Astrocyte (in vitro differentiated cells and primary cell): Measurements from ENCODE around the gene CTXN3. TPM values are rescaled to one million over a fixed set of nuclear protein-coding genes. Genes with fewer than 3 reads are reported as not detected.

Experiments used
- DNase-seq: peaks from one replicate; pipeline ENCODE4 v3.0.0-alpha.2; 2010; ENCODE audit warnings: low read depth
- FAIRE-seq: peaks from 2 replicates; lab custom pipeline; 2011; peaks lifted over from hg19 to GRCh38; lab: Jason Lieb, UNC
- H2AFZ ChIP-seq: 2 replicates; pipeline ENCODE4 v1.6.0; 2012; ENCODE audit warnings: low read depth, low read length, inconsistent platforms
- H3K27ac ChIP-seq: 2 replicates; pipeline ENCODE4 v1.5.1; 2011; ENCODE audit warnings: low read depth, low read length, inconsistent platforms
- H3K27me3 ChIP-seq: 2 replicates; pipeline ENCODE4 v1.6.0; 2011; ENCODE audit warnings: low read length, inconsistent platforms; ENCODE audit not compliant: insufficient read depth
- H3K36me3 ChIP-seq: 2 replicates; pipeline ENCODE4 v1.5.1; 2011; ENCODE audit warnings: low read length, inconsistent platforms; ENCODE audit not compliant: insufficient read depth
- H3K4me1 ChIP-seq: 2 replicates; pipeline ENCODE4 v1.5.1; 2011; ENCODE audit warnings: low read length, inconsistent platforms; ENCODE audit not compliant: insufficient read depth
- H3K4me2 ChIP-seq: 2 replicates; pipeline ENCODE4 v1.6.0; 2012; ENCODE audit warnings: low read length, inconsistent platforms
- H3K4me3 ChIP-seq: 2 replicates; pipeline ENCODE4 v1.5.1; 2011; ENCODE audit warnings: low read depth, mild to moderate bottlenecking, low read length, inconsistent platforms; ENCODE audit not compliant: insufficient read depth
- H3K79me2 ChIP-seq: 2 replicates; pipeline ENCODE4 v1.6.0; 2012; ENCODE audit warnings: mild to moderate bottlenecking, low read length, inconsistent platforms; ENCODE audit not compliant: insufficient read depth
- H3K9ac ChIP-seq: 2 replicates; pipeline ENCODE4 v1.6.0; 2012; ENCODE audit warnings: mild to moderate bottlenecking, low read length, inconsistent platforms
- H3K9me3 ChIP-seq: 2 replicates; pipeline ENCODE4 v1.5.1; 2012; ENCODE audit warnings: low read depth, mild to moderate bottlenecking, low read length, inconsistent platforms; ENCODE audit not compliant: insufficient read depth
- H4K20me1 ChIP-seq: 2 replicates; pipeline ENCODE4 v1.6.0; 2012; ENCODE audit warnings: low read length, inconsistent platforms; ENCODE audit not compliant: insufficient read depth
- H3K27ac Mint-ChIP-seq: one replicate; pipeline ENCODE4 v1.8.0; 2021; ENCODE audit warnings: mild to moderate bottlenecking, mixed read lengths; ENCODE audit not compliant: unreplicated experiment
- H3K27me3 Mint-ChIP-seq: one replicate; pipeline ENCODE4 v1.8.0; 2021; ENCODE audit warnings: low read depth, mixed read lengths; ENCODE audit not compliant: unreplicated experiment
- H3K36me3 Mint-ChIP-seq: one replicate; pipeline ENCODE4 v1.8.0; 2021; ENCODE audit warnings: low read depth, mixed read lengths; ENCODE audit not compliant: unreplicated experiment
- H3K4me1 Mint-ChIP-seq: one replicate; pipeline ENCODE4 v1.8.0; 2021; ENCODE audit warnings: low read depth, mixed read lengths; ENCODE audit not compliant: unreplicated experiment
- H3K4me3 Mint-ChIP-seq: one replicate; pipeline ENCODE4 v1.8.0; 2021; ENCODE audit warnings: mild to moderate bottlenecking, moderate library complexity, mixed read lengths; ENCODE audit not compliant: unreplicated experiment
- H3K9me3 Mint-ChIP-seq: one replicate; pipeline ENCODE4 v1.8.0; 2021; ENCODE audit warnings: mild to moderate bottlenecking, mixed read lengths; ENCODE audit not compliant: unreplicated experiment
- CTCF ChIP-seq: IDR thresholded peaks from 2 replicates; pipeline ENCODE4 v1.5.1; 2011; ENCODE audit warnings: low read depth, mild to moderate bottlenecking, inconsistent platforms, low read length, moderate library complexity; ENCODE audit not compliant: insufficient read depth
- EZH2 ChIP-seq: IDR thresholded peaks from 2 replicates; pipeline ENCODE4 v1.6.1; 2012; ENCODE audit warnings: mild to moderate bottlenecking, low read length, inconsistent platforms; ENCODE audit not compliant: insufficient read depth
- total RNA-seq: library from RNA; stranded (reverse); gene quantifications from 2 replicates; pipeline ENCODE4 v1.2.1, GENCODE V29; 2021

CTXN3 gene
- total RNA-seq, 1 donor from 2014 or later: not detected

GRCh38 chr5:127609957-127610356 is 38.9 kb upstream of the CTXN3 start:
- Histone ChIP-seq H3K9me3 (no peaks in the 10 kb centered on the region), H3K4me3 (no peak overlapping the region), H4K20me1 (no peaks in the 10 kb centered on the region), H3K4me1 (no peaks in the 10 kb centered on the region), H3K36me3 (no peaks in the 10 kb centered on the region), H2AFZ (no peak overlapping the region), H3K27me3 (no peaks in the 10 kb centered on the region), H3K4me2 (no peak overlapping the region), H3K9ac (no peak overlapping the region), H3K79me2 (no peaks in the 10 kb centered on the region), H3K27ac (no peak overlapping the region)
- Mint-ChIP-seq H3K27me3 (no peaks in the 10 kb centered on the region), H3K36me3 (no peaks in the 10 kb centered on the region), H3K4me3 (no peak overlapping the region), H3K27ac (no peak overlapping the region), H3K9me3 (no peaks in the 10 kb centered on the region), H3K4me1 (peaks cover 11% of the 10 kb centered on the region)
- DNase-seq (no peak), FAIRE-seq (no peak)
- TF ChIP-seq CTCF (no peak), EZH2 (no peak)

- H3K4me1 Mint-ChIP-seq: peaks cover 15% of the 10 kb centered on the region
- no peak overlapping the region for H3K4me3 Mint-ChIP-seq
- Histone ChIP-seq H4K20me1 (no peaks in the 10 kb centered on the region), H3K27me3 (no peaks in the 10 kb centered on the region), H3K79me2 (no peaks in the 10 kb centered on the region), H3K4me3 (no peak overlapping the region), H3K4me2 (no peak overlapping the region), H3K4me1 (no peaks in the 10 kb centered on the region), H3K36me3 (no peaks in the 10 kb centered on the region), H3K9me3 (no peaks in the 10 kb centered on the region), H2AFZ (no peak overlapping the region), H3K27ac (no peak overlapping the region), H3K9ac (no peak overlapping the region)
- H3K9me3 Mint-ChIP-seq: no peaks in the 10 kb centered on the region
- FAIRE-seq: no peak
- no peak for DNase-seq
- no peak overlapping the region for H3K27ac Mint-ChIP-seq
- no peaks in the 10 kb centered on the region for H3K36me3 Mint-ChIP-seq
- no peak for TF ChIP-seq EZH2
- TF ChIP-seq CTCF: no peak
- no peaks in the 10 kb centered on the region for H3K27me3 Mint-ChIP-seq
Measured at GRCh38 chr5:127612441-127613141, 36.3 kb upstream of the CTXN3 start.

GRCh38 chr5:127615916-127616315 is 33.0 kb upstream of the CTXN3 start:
- FAIRE-seq: no peak
- Mint-ChIP-seq H3K4me1 (peaks cover 12% of the 10 kb centered on the region), H3K36me3 (no peaks in the 10 kb centered on the region), H3K27ac (no peak overlapping the region), H3K4me3 (no peak overlapping the region), H3K9me3 (peaks cover 3% of the 10 kb centered on the region), H3K27me3 (no peaks in the 10 kb centered on the region)
- no peak for DNase-seq
- Histone ChIP-seq H3K4me3 (no peak overlapping the region), H3K9ac (no peak overlapping the region), H3K79me2 (no peaks in the 10 kb centered on the region), H3K4me2 (no peak overlapping the region), H2AFZ (no peak overlapping the region), H3K27me3 (no peaks in the 10 kb centered on the region), H3K36me3 (no peaks in the 10 kb centered on the region), H3K27ac (no peak overlapping the region), H3K4me1 (no peaks in the 10 kb centered on the region), H4K20me1 (no peaks in the 10 kb centered on the region), H3K9me3 (no peaks in the 10 kb centered on the region)
- no peak for TF ChIP-seq EZH2
- no peak for TF ChIP-seq CTCF
